Peyer's patch (tissue), 4 donors: ENCODE measurements around the gene NR1D1.

Experiments
- POLR2A ChIP-seq, 2 donors: fragments of 450-650 bp; IDR thresholded peaks; one replicate each; pipeline ENCODE4 v1.5.1; 2017; ENCODE audit warnings: antibody characterized with exemption in 2 of 2, mild to moderate bottlenecking in 2 of 2, moderate library complexity in 2 of 2
- TF ChIP-seq, protein P1 (sequence below), 6 experiments: fragments of 450-650 bp in 4 of 6; fragments of 200-600 bp in 2 of 6; sonication (generic) in 1 of 6; IDR thresholded peaks; one replicate each; pipeline ENCODE4 v1.5.1; 2017 to 2019; ENCODE audit warnings: antibody characterized with exemption in 6 of 6, mild to moderate bottlenecking in 3 of 6, moderate library complexity in 1 of 6

- TF ChIP-seq, protein P1, sequence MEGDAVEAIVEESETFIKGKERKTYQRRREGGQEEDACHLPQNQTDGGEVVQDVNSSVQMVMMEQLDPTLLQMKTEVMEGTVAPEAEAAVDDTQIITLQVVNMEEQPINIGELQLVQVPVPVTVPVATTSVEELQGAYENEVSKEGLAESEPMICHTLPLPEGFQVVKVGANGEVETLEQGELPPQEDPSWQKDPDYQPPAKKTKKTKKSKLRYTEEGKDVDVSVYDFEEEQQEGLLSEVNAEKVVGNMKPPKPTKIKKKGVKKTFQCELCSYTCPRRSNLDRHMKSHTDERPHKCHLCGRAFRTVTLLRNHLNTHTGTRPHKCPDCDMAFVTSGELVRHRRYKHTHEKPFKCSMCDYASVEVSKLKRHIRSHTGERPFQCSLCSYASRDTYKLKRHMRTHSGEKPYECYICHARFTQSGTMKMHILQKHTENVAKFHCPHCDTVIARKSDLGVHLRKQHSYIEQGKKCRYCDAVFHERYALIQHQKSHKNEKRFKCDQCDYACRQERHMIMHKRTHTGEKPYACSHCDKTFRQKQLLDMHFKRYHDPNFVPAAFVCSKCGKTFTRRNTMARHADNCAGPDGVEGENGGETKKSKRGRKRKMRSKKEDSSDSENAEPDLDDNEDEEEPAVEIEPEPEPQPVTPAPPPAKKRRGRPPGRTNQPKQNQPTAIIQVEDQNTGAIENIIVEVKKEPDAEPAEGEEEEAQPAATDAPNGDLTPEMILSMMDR (IDR thresholded peaks at IDR 0.05), result no peak
- TF ChIP-seq POLR2A (IDR thresholded peaks at IDR 0.05), result no peak
These were observed 32.2 kb downstream of the NR1D1 start for GRCh38 chr17:40068129-40068581.
